Measurements from ENCODE around the gene ARHGAP19. TPM values are rescaled to one million over a fixed set of nuclear protein-coding genes. Genes with fewer than 3 reads are reported as not detected.
"Not testable (repeated sequence)": the region's sequence is repeated elsewhere in the genome, so short reads cannot be mapped to it uniquely, and the experiment has no call there.

ARHGAP19 gene
- total RNA-seq, 1 experiment from 2014 or later, result 20.6 TPM

GRCh38 chr10:97314671-97315070 is 22.2 kb upstream of the ARHGAP19 start:
- no peaks in the 10 kb centered on the region for H3K9me3 ChIP-seq (replicated peaks)

GRCh38 chr10:97312897-97313296 is 20.5 kb upstream of the ARHGAP19 start:
- Histone ChIP-seq H3K4me1 (replicated peaks) (no peaks in the 10 kb centered on the region), H3K36me3 (no peaks in the 10 kb centered on the region), H3K4me3 (no peak overlapping the region), H3K9me3 (replicated peaks) (no peaks in the 10 kb centered on the region), H3K27me3 (replicated peaks) (0 out of 2 replicates have a peak, but pooled peaks cover 3% of the 10 kb centered on the region), H3K27ac (no peak overlapping the region)
- no peak for DNase-seq (ENCODE audit: low read depth in 1 of 2, low spot score in 2 of 2)

More at GRCh38 chr10:97314671-97315070, 22.2 kb upstream of the ARHGAP19 start:
- no peak overlapping the region for H3K4me3 ChIP-seq
- no peak for DNase-seq (ENCODE audit: low read depth in 1 of 2, low spot score in 2 of 2)
- no peak overlapping the region for H3K27ac ChIP-seq
- H3K4me1 ChIP-seq (replicated peaks), result peaks cover 6% of the 10 kb centered on the region
- no peaks in the 10 kb centered on the region for H3K36me3 ChIP-seq
- H3K27me3 ChIP-seq (replicated peaks), result 0 out of 2 replicates have a peak, but pooled peaks cover 3% of the 10 kb centered on the region

DNA sequence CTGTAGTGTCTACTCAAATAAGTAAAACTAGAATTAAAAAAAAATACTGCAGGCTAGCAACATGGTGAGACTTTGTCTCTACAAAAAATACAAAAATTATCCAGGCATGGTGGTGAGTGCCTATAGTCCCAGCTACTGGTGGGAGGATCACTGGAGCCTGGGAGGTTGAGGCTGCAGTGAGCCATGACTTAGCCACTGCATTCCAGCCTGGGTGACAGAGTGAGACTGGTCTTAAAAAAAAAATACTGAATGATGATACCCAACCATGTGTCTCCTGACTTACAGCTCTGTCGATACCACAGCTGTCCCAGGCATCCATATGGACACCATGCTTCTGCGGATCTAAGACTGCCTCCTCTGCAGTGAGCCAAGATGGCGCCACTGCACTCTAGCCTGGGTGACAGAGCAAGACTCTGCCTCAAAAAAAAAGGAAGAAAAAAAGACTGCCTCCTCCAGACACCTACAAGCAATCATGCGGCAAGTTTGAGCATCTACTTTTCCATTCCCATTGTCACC is 18.7 kb upstream of the ARHGAP19 start:
- Histone ChIP-seq H3K27me3 (replicated peaks) (0 out of 2 replicates have a peak, but pooled peaks cover 3% of the 10 kb centered on the region), H3K9me3 (replicated peaks) (no peaks in the 10 kb centered on the region), H3K27ac (no peak overlapping the region), H3K4me1 (replicated peaks) (no peaks in the 10 kb centered on the region), H3K36me3 (no peaks in the 10 kb centered on the region), H3K4me3 (no peak overlapping the region)
- DNase-seq (ENCODE audit: low read depth in 1 of 2, low spot score in 2 of 2), result no peak

DNA sequence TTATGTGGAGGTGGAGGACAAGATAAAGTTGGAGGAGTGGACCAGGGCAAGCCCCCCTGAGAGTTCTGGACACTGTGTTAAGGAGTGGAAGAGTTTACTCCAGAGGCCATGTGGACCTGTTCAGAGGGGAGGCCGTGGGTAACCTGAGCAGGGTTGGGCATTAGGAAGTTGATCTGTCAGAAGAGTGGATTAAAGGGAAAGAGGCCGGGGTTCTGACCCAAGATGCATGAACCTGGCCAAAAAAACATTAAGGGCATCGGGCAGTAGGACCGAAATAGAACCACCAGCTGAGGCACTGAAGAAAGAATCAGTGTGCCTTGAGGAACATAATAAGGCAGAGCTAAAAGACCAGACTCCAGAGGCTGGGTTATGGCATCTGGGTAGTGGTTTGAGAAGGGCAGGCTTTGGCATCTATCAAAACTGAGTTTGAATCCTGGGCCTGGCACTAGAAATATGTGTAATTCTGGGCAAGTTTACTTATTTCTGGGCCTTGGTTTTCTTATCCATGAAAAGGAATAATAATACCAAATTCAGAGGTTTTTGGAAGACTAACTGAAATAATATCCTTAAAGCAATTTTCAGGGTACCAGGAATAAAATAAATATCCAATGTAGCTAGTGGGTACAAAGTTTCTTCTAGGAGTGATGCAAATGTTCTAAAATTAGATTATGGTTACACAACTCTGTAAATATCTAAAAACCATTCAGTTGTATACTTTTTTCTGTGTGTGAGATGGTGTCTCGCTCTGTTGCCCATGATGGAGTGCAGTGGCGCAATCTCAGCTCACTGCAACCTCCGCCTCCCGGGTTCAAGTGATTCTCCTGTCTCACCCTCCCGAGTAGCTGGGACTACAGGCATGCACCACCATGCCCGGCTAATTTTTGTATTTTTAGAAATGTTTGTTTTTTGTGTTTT is 15.7 kb upstream of the ARHGAP19 start:
- 0 out of 2 replicates have a peak, but pooled peaks cover 3% of the 10 kb centered on the region for H3K27me3 ChIP-seq (replicated peaks)
- H3K27ac ChIP-seq, result no peak overlapping the region
- H3K4me3 ChIP-seq, result no peak overlapping the region
- no peaks in the 10 kb centered on the region for H3K4me1 ChIP-seq (replicated peaks)
- no peak for DNase-seq (ENCODE audit: low read depth in 1 of 2, low spot score in 2 of 2)
- H3K36me3 ChIP-seq, result no peaks in the 10 kb centered on the region
- H3K9me3 ChIP-seq (replicated peaks), result no peaks in the 10 kb centered on the region

- DNase-seq (ENCODE audit: low read depth in 1 of 2, low spot score in 2 of 2), result no peak
- Histone ChIP-seq H3K4me1 (replicated peaks) (no peaks in the 10 kb centered on the region), H3K4me3 (no peak overlapping the region), H3K27me3 (replicated peaks) (0 out of 2 replicates have a peak, but pooled peaks cover under 1% of the 10 kb centered on the region), H3K9me3 (replicated peaks) (no peaks in the 10 kb centered on the region), H3K27ac (no peak overlapping the region), H3K36me3 (no peaks in the 10 kb centered on the region)
Measured at GRCh38 chr10:97307441-97307840, 15.0 kb upstream of the ARHGAP19 start.

DNA sequence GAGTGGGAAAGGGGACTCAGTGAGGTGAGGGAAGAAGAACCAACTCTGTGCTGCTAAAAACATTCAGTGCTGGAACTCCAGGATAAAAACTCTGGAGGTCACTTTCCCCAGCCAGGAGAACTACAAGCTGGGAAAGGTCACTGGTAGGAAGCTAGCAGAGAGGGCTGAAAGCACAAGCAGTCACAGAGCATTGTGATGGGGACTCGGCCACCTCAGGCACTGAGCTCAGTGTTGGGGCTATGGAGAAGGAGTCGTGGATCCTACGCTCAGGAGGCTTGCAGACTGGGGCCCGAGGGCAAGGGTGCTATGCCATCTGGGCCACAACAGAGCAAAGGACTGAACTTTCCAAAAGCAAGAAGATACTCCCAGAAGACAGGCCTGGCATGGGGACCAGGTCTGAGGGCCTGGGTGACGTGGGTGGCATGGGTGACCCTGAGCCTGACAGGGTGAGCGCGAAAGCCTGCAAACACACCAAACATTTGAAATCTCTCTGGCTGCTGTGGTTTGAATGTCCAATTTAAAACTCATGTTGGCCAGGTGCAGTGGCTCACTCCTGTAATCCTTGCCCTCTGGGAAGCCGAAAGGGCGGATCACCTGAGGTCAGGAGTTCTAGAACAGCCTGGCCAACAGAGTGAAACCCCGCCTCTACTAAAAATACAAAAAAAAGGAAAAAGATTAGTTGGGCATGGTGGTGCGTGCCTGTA is 9.8 kb upstream of the ARHGAP19 start:
- H3K4me3 ChIP-seq, result no peak overlapping the region
- H3K27ac ChIP-seq, result no peak overlapping the region
- no peak for DNase-seq (ENCODE audit: low read depth in 1 of 2, low spot score in 2 of 2)
- H3K9me3 ChIP-seq (replicated peaks), result no peaks in the 10 kb centered on the region
- no peaks in the 10 kb centered on the region for H3K36me3 ChIP-seq
- peaks cover 7% of the 10 kb centered on the region for H3K4me1 ChIP-seq (replicated peaks)
- no peaks in the 10 kb centered on the region for H3K27me3 ChIP-seq (replicated peaks)

- H3K9me3 ChIP-seq (replicated peaks), result no peaks in the 10 kb centered on the region
- no peaks in the 10 kb centered on the region for H3K27me3 ChIP-seq (replicated peaks)
- H3K27ac ChIP-seq, result no peak overlapping the region
- H3K4me3 ChIP-seq, result no peak overlapping the region
- peaks cover 7% of the 10 kb centered on the region for H3K4me1 ChIP-seq (replicated peaks)
- no peaks in the 10 kb centered on the region for H3K36me3 ChIP-seq
- no peak for DNase-seq (ENCODE audit: low read depth in 1 of 2, low spot score in 2 of 2)
Measured at GRCh38 chr10:97300980-97301379, 8.5 kb upstream of the ARHGAP19 start.

GRCh38 chr10:97298223-97298571 is 5.8 kb upstream of the ARHGAP19 start:
- no peak for DNase-seq (ENCODE audit: low read depth in 1 of 2, low spot score in 2 of 2)
- Histone ChIP-seq H3K27ac (no peak overlapping the region), H3K4me3 (no peak overlapping the region)

DNA sequence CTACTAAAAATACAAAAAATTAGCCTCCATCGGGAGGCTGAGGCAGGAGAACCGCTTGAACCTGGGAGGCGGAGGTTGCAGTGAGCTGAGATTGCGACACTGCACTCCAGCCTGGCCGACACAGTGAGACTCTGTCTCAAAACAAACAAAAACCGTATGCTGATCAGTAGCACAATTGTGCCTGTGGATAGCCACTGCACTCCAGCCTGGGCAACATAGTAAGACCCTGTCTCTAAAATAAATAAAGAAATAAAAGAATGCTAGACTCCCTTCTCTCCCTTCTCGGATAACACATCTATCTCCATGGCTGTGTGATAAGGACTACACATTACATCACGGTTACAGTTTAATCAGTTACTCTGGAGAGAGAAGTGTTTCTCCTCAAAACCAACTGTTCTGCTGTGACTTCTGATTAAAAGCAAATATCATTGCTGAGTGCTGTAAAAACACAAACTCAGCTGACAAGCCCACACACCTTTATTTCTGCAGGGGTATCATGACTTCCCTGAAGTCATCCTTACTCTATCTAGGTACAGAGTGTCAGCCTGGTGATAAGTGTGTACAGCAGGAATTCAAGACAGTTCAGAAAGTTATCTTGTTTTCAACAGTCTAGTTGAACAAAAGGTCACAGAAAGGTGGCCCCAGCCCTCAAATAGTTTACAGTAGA is 5.3 kb upstream of the ARHGAP19 start:
- peaks cover 7% of the 10 kb centered on the region for H3K4me1 ChIP-seq (replicated peaks)
- H3K4me3 ChIP-seq, result no peak overlapping the region
- DNase-seq (ENCODE audit: low read depth in 1 of 2, low spot score in 2 of 2), result no peak
- H3K36me3 ChIP-seq, result no peaks in the 10 kb centered on the region
- no peaks in the 10 kb centered on the region for H3K9me3 ChIP-seq (replicated peaks)
- H3K27ac ChIP-seq, result no peak overlapping the region
- no peaks in the 10 kb centered on the region for H3K27me3 ChIP-seq (replicated peaks)

More at GRCh38 chr10:97298223-97298571, 5.8 kb upstream of the ARHGAP19 start:
- Histone ChIP-seq H3K4me1 (replicated peaks) (peaks cover 7% of the 10 kb centered on the region), H3K36me3 (no peaks in the 10 kb centered on the region), H3K9me3 (replicated peaks) (no peaks in the 10 kb centered on the region), H3K27me3 (replicated peaks) (no peaks in the 10 kb centered on the region)

- Histone ChIP-seq H3K4me1 (replicated peaks) (peaks cover 8% of the 10 kb centered on the region), H3K36me3 (no peaks in the 10 kb centered on the region), H3K27ac (no peak overlapping the region), H3K27me3 (replicated peaks) (no peaks in the 10 kb centered on the region), H3K4me3 (no peak overlapping the region), H3K9me3 (replicated peaks) (no peaks in the 10 kb centered on the region)
- DNase-seq (ENCODE audit: low read depth in 1 of 2, low spot score in 2 of 2), result no peak
Measured at GRCh38 chr10:97292862-97293198, 393 bp upstream of the ARHGAP19 start.

DNA sequence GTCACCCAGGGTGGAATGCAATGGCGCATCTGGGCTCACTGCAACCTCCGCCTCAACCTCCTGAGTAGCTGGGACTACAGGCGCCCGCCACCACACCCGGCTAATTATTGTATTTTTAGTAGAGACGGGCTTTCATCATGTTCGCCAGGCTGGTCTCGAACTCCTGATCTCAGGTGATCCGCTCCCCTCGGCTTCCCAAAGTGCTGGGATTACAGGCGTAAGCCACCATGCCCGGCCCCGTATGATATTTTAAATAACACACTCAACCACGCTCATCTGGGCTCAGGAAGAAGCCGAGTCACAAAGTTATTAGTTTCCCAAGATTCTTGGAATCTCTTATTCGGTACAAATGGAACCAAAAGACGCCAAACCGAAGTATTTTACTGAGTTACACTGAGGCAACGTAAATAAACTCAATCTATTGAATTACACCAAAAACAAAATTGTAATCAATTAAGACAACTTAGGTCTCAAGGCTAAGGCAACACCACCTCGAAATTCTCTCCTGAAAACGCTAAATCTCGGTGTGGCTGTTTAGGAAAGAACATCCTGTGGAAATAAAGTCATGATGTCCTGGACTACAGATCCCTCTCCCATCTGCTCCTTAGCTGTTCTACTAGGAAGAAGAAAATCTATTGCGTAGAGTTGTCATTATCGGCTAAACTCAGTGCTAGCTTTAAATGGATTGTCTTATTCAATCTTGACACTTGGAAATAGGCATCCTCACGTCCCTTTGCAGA is 910 bp downstream of the ARHGAP19 start:
- no peaks in the 10 kb centered on the region for H3K27me3 ChIP-seq (replicated peaks)
- no peaks in the 10 kb centered on the region for H3K9me3 ChIP-seq (replicated peaks)
- peak; percentile 16 to 22 for DNase-seq (ENCODE audit: low read depth in 1 of 2, low spot score in 2 of 2)
- H3K4me1 ChIP-seq (replicated peaks), result peaks cover 7% of the 10 kb centered on the region
- H3K27ac ChIP-seq, result peak overlapping the region; percentile 94
- H3K4me3 ChIP-seq, result peak overlapping the region; percentile 56
- H3K36me3 ChIP-seq, result peaks cover 3% of the 10 kb centered on the region

GRCh38 chr10:97290576-97291356 is 1.7 kb downstream of the ARHGAP19 start:
- H3K27ac ChIP-seq, result peak overlapping the region; percentile 94
- peak overlapping the region; percentile 56 for H3K4me3 ChIP-seq

More at GRCh38 chr10:97290576-97291356, 1.7 kb downstream of the ARHGAP19 start:
- not testable (repeated sequence) for H3K36me3 ChIP-seq; H3K4me1 ChIP-seq (replicated peaks); H3K27me3 ChIP-seq (replicated peaks); H3K9me3 ChIP-seq (replicated peaks)
- peak in 1 of 2 experiments; percentile 20 for DNase-seq (ENCODE audit: low read depth in 1 of 2, low spot score in 2 of 2)

All from SJSA1 (cell line).